ENCODE results near the gene THEMIS2.

- no peak for TF ChIP-seq CTCF (conservative IDR thresholded peaks at IDR 0.05 in 1 of 2, IDR thresholded peaks at IDR 0.05 in 1 of 2; ENCODE audit: extremely low read depth in 1 of 2, insufficient read depth in 1 of 2, low read depth in 1 of 2, low read length in 2 of 2)
- TF ChIP-seq EZH2 (IDR thresholded peaks at IDR 0.05; ENCODE audit: borderline replicate concordance, low read length), result no peak
These were observed 7.2 kb downstream of the THEMIS2 start for GRCh38 chr1:27879374-27880082.

Measured in mammary epithelial cell (primary cell).